Measurements from ENCODE around the gene HEATR3.

HEATR3 gene

GRCh38 chr16:50038756-50039529 lies 26.8 kb upstream of the HEATR3 start:
- TF ChIP-seq GATA2 (IDR thresholded peaks at IDR 0.05; ENCODE audit: low read depth, low read length) = no peak
- no peak for TF ChIP-seq GATA3 (IDR thresholded peaks at IDR 0.05; ENCODE audit: low read depth, low read length)

DNA sequence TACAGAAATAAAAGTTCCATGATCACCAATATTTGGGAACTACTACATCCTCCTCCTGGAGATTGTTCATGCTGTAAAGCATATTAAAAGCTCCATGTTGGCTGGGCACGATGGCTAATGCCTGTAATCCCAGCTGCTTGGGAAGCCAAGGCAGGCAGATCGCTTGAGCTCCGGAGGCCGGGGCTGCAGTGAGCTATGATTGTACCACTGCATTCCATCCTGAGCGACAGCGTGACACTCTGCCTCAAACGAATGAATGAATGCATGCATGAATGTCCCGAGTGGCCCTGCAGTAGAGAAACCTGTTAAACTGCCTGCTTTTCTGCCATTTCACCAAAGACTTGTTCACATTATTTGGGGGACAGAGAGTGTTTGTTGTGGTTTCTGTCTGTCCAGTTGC lies 25.8 kb upstream of the HEATR3 start:
- TF ChIP-seq GATA2 (IDR thresholded peaks at IDR 0.05; ENCODE audit: low read depth, low read length) (no peak), GATA3 (IDR thresholded peaks at IDR 0.05; ENCODE audit: low read depth, low read length) (no peak)

- no peak for TF ChIP-seq GATA3 (IDR thresholded peaks at IDR 0.05; ENCODE audit: low read depth, low read length)
- TF ChIP-seq GATA2 (IDR thresholded peaks at IDR 0.05; ENCODE audit: low read depth, low read length) = no peak
Measured at GRCh38 chr16:50040710-50041109, 25.1 kb upstream of the HEATR3 start.

DNA sequence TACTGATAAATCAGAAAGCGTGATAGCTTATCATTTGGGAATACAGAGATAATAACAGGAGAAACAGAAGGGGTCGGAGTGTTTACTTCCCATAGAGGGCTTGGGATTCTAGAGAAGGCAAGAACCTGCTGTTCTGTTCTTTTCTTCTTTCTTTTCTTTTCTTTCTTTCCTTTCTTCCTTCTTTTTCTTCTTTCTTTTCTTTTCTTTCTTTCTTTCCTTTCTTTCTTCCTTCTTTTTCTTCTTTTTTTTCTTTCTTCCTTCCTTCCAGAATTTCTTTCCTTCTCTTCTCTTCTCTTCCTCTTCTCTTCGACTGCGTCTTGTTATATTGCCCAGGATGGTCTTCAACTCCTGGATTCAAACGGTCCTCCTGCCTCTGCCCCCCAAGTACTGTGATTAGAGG lies 22.4 kb upstream of the HEATR3 start:
- no peak for TF ChIP-seq GATA2 (IDR thresholded peaks at IDR 0.05; ENCODE audit: low read depth, low read length)
- TF ChIP-seq GATA3 (IDR thresholded peaks at IDR 0.05; ENCODE audit: low read depth, low read length) = no peak

- no peak for TF ChIP-seq GATA3 (IDR thresholded peaks at IDR 0.05; ENCODE audit: low read depth, low read length)
- no peak for TF ChIP-seq GATA2 (IDR thresholded peaks at IDR 0.05; ENCODE audit: low read depth, low read length)
Measured at GRCh38 chr16:50045412-50045811, 20.4 kb upstream of the HEATR3 start.

DNA sequence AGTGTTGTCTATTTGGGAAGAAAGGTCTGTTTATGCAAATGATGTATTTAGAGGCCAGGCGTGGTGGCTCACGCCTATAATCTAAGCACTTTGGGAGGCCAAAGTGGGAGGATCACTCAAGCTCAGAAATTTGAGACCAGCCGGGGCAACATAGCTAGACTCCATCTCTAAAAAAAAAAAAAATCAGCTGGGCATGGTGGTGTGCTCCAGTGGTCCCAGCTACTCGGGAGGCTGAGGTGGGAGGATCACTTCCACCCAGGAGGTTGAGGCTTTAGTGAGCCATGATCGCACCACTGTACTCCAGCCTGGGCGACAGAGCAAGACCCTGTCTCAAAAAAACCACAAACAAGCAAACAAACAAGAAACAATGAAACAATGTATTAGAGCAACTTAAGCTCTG lies 18.9 kb upstream of the HEATR3 start:
- TF ChIP-seq GATA2 (IDR thresholded peaks at IDR 0.05; ENCODE audit: low read depth, low read length) (no peak), GATA3 (IDR thresholded peaks at IDR 0.05; ENCODE audit: low read depth, low read length) (no peak)

DNA sequence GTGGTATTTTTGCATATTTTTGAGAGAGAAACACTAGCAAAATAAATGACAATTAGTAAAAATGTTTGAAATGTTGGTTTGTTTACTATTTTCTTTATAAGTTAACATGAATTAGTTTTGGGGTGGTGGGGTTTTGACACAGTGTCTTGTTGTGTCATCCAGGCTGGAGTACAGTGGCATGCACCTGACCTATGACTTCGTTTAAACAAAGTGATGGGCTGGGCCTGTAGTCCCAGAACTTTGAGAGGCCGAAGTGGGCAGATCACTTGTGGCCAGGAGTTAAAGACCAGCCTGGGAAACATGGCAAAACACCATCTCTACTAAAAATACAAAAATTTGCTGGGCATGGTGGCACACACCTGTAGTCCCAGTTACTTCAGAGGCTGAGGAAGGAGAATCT lies 17.9 kb upstream of the HEATR3 start:
- TF ChIP-seq GATA3 (IDR thresholded peaks at IDR 0.05; ENCODE audit: low read depth, low read length) (no peak), GATA2 (IDR thresholded peaks at IDR 0.05; ENCODE audit: low read depth, low read length) (no peak)

GRCh38 chr16:50050802-50051201 lies 15.0 kb upstream of the HEATR3 start:
- no peak for TF ChIP-seq GATA2 (IDR thresholded peaks at IDR 0.05; ENCODE audit: low read depth, low read length)
- TF ChIP-seq GATA3 (IDR thresholded peaks at IDR 0.05; ENCODE audit: low read depth, low read length) = no peak

GRCh38 chr16:50056226-50056625 lies 9.5 kb upstream of the HEATR3 start:
- TF ChIP-seq GATA3 (IDR thresholded peaks at IDR 0.05; ENCODE audit: low read depth, low read length) (no peak), GATA2 (IDR thresholded peaks at IDR 0.05; ENCODE audit: low read depth, low read length) (no peak)

DNA sequence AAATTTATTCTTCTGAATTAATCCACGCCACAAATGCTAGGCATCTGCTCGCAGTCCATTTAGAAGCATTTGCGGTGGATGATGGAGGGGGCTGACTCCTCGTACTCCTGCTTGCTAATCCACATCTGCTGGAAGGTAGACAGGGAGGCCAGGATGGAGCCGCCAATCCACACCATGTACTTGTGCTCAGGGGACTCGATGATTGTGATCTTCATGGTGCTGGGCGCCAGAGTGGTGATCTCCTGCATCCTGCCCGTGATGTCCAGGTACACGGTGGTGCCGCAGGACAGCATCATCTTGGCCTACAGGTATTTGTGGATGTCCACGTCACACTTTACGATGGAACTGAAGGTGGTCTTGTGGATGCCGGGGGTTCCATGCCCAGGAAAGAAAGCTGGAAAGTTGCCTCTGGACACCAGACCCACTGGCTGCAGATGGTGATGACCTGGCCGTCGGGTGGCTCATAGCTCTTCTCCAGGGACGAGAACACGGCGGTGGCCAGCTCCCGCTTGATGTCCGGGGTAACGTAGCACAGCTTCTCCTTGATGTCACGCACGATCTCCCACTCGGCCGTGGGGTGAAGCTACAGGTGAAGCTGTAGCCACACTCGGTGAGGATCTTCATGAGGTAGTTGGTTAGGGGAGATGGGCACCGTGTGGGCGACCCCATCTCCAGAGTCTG lies 7.5 kb upstream of the HEATR3 start:
- TF ChIP-seq GATA2 (IDR thresholded peaks at IDR 0.05; ENCODE audit: low read depth, low read length) (no peak), GATA3 (IDR thresholded peaks at IDR 0.05; ENCODE audit: low read depth, low read length) (no peak)

- no peak for TF ChIP-seq GATA2 (IDR thresholded peaks at IDR 0.05; ENCODE audit: low read depth, low read length)
- no peak for TF ChIP-seq GATA3 (IDR thresholded peaks at IDR 0.05; ENCODE audit: low read depth, low read length)
Measured at GRCh38 chr16:50059111-50059510, 6.7 kb upstream of the HEATR3 start.

GRCh38 chr16:50059669-50060068 lies 6.1 kb upstream of the HEATR3 start:
- TF ChIP-seq GATA2 (IDR thresholded peaks at IDR 0.05; ENCODE audit: low read depth, low read length) = no peak
- no peak for TF ChIP-seq GATA3 (IDR thresholded peaks at IDR 0.05; ENCODE audit: low read depth, low read length)

GRCh38 chr16:50061326-50061725 lies 4.4 kb upstream of the HEATR3 start:
- TF ChIP-seq GATA3 (IDR thresholded peaks at IDR 0.05; ENCODE audit: low read depth, low read length) (no peak), GATA2 (IDR thresholded peaks at IDR 0.05; ENCODE audit: low read depth, low read length) (no peak)

GRCh38 chr16:50065241-50065623 lies 538 bp upstream of the HEATR3 start:
- no peak for TF ChIP-seq GATA3 (IDR thresholded peaks at IDR 0.05; ENCODE audit: low read depth, low read length)
